HG03457 (cell line): ENCODE measurements around the gene ACACB.

Experiments
- ATAC-seq: cut with Tn5 transposase; IDR thresholded peaks from one replicate; pipeline ENCODE4 v1.9.1; 2021; ENCODE audit warnings: moderate number of reproducible peaks; ENCODE audit not compliant: unreplicated experiment

Gene ACACB

GRCh38 chr12:109109746-109110350 lies 6.5 kb upstream of the ACACB start:
- no peak for ATAC-seq

GRCh38 chr12:109110988-109111495 lies 5.3 kb upstream of the ACACB start:
- no peak for ATAC-seq

- ATAC-seq = no peak
These were observed 3.5 kb upstream of the ACACB start for GRCh38 chr12:109112720-109113465.

GRCh38 chr12:109113661-109114321 lies 2.6 kb upstream of the ACACB start:
- ATAC-seq = no peak

- ATAC-seq = no peak
These were observed 1.7 kb upstream of the ACACB start for GRCh38 chr12:109114644-109115043.

- no peak for ATAC-seq
These were observed 1.0 kb upstream of the ACACB start for GRCh38 chr12:109115404-109115757.

GRCh38 chr12:109116611-109116949 lies 193 bp downstream of the ACACB start:
- no peak for ATAC-seq

GRCh38 chr12:109120095-109120494 lies 3.7 kb downstream of the ACACB start:
- no peak for ATAC-seq

GRCh38 chr12:109120557-109120956 lies 4.2 kb downstream of the ACACB start:
- no peak for ATAC-seq

GRCh38 chr12:109121346-109121880 lies 5.0 kb downstream of the ACACB start:
- no peak for ATAC-seq

GRCh38 chr12:109124878-109125648 lies 8.7 kb downstream of the ACACB start:
- ATAC-seq = no peak

GRCh38 chr12:109125791-109126190 lies 9.4 kb downstream of the ACACB start:
- ATAC-seq = no peak

GRCh38 chr12:109126784-109127183 lies 10.4 kb downstream of the ACACB start:
- ATAC-seq = no peak

- ATAC-seq = no peak
These were observed 11.3 kb downstream of the ACACB start for GRCh38 chr12:109127533-109128242.

GRCh38 chr12:109130297-109131153 lies 14.1 kb downstream of the ACACB start:
- no peak for ATAC-seq

- ATAC-seq = no peak
These were observed 15.0 kb downstream of the ACACB start for GRCh38 chr12:109131154-109132050.

GRCh38 chr12:109134186-109134917 lies 18.0 kb downstream of the ACACB start:
- ATAC-seq = no peak

- ATAC-seq = no peak
These were observed 20.7 kb downstream of the ACACB start for GRCh38 chr12:109137055-109137454.
